ENCODE measurements around the gene LYRM1. TPM values are rescaled to one million over a fixed set of nuclear protein-coding genes. Genes with fewer than 3 reads are reported as not detected.

LYRM1 gene
- 10 to 100 TPM; 15.8 to 15.9 TPM for polyA plus RNA-seq

- H3K4me1 ChIP-seq (ENCODE audit: control insufficient read depth in 2 of 2, insufficient read depth in 2 of 2, low read length in 1 of 2), result peaks cover 0 to 4% of the 10 kb centered on the region in 2 donors
- WGBS, 2 donors, result 0 to 1% methylated on average over 60 to 62 of the region's 62 CpGs
- H3K4me3 ChIP-seq (ENCODE audit: low read depth in 1 of 2, low read length in 2 of 2), result peak within 1 kb of the TSS; percentile 55 to 88
- H3K36me3 ChIP-seq (ENCODE audit: control insufficient read depth in 2 of 2, insufficient read depth in 2 of 2, low read length in 1 of 2), result no peaks in the 10 kb centered on the region
- no peaks in the 10 kb centered on the region for H3K27me3 ChIP-seq (ENCODE audit: control insufficient read depth in 1 of 2, insufficient read depth in 2 of 2, low read length in 2 of 2)
- no peaks in the 10 kb centered on the region for H3K9me3 ChIP-seq (ENCODE audit: control insufficient read depth in 2 of 2, insufficient read depth in 1 of 2, low read depth in 1 of 2, low read length in 1 of 2)
- peak within 1 kb of the TSS; percentile 97 to 98 for H3K27ac ChIP-seq (ENCODE audit: low read depth in 2 of 2, low read length in 1 of 2)
These were observed at the start of gene LYRM1, which contains the start of gene DCUN1D3 for GRCh38 chr16:20900299-20901067. TSS of gene LYRM1 (plus strand) at chr16:20900771. CDS start at chr16:20915556, 14,785 bp downstream. TSS of gene DCUN1D3 (minus strand) at chr16:20900358. CDS start at chr16:20862538, 37,820 bp downstream.

- peak overlapping the region; percentile 82 to 84 for H3K27ac ChIP-seq (ENCODE audit: low read depth in 2 of 2, low read length in 1 of 2)
- WGBS, 2 donors, result 52 to 63% methylated on average over 3 of the region's 3 CpGs
These were observed 49.6 kb upstream of the LYRM1 start for GRCh38 chr16:20850981-20851380.

GRCh38 chr16:20851601-20852000 is 49.0 kb upstream of the LYRM1 start:
- Histone ChIP-seq H3K36me3 (ENCODE audit: control insufficient read depth in 2 of 2, insufficient read depth in 2 of 2, low read length in 1 of 2) (peaks cover 0 to 5% of the 10 kb centered on the region in 2 donors), H3K4me1 (ENCODE audit: control insufficient read depth in 2 of 2, insufficient read depth in 2 of 2, low read length in 1 of 2) (no peaks in the 10 kb centered on the region), H3K9me3 (ENCODE audit: control insufficient read depth in 2 of 2, insufficient read depth in 1 of 2, low read depth in 1 of 2, low read length in 1 of 2) (no peaks in the 10 kb centered on the region), H3K4me3 (ENCODE audit: low read depth in 1 of 2, low read length in 2 of 2) (no peak overlapping the region), H3K27me3 (ENCODE audit: control insufficient read depth in 1 of 2, insufficient read depth in 2 of 2, low read length in 2 of 2) (no peaks in the 10 kb centered on the region), H3K27ac (ENCODE audit: low read depth in 2 of 2, low read length in 1 of 2) (peak overlapping the region; percentile 45 to 55)
- WGBS, 2 donors, result 22 to 42% methylated on average over 2 of the region's 2 CpGs

More at GRCh38 chr16:20850981-20851380, 49.6 kb upstream of the LYRM1 start:
- no peak overlapping the region for H3K4me3 ChIP-seq (ENCODE audit: low read depth in 1 of 2, low read length in 2 of 2)
- H3K36me3 ChIP-seq (ENCODE audit: control insufficient read depth in 2 of 2, insufficient read depth in 2 of 2, low read length in 1 of 2), result peaks cover 0 to 3% of the 10 kb centered on the region in 2 donors
- H3K27me3 ChIP-seq (ENCODE audit: control insufficient read depth in 1 of 2, insufficient read depth in 2 of 2, low read length in 2 of 2), result no peaks in the 10 kb centered on the region
- no peaks in the 10 kb centered on the region for H3K4me1 ChIP-seq (ENCODE audit: control insufficient read depth in 2 of 2, insufficient read depth in 2 of 2, low read length in 1 of 2)
- no peaks in the 10 kb centered on the region for H3K9me3 ChIP-seq (ENCODE audit: control insufficient read depth in 2 of 2, insufficient read depth in 1 of 2, low read depth in 1 of 2, low read length in 1 of 2)

- Histone ChIP-seq H3K36me3 (ENCODE audit: control insufficient read depth in 2 of 2, insufficient read depth in 2 of 2, low read length in 1 of 2) (peaks cover 0 to 7% of the 10 kb centered on the region in 2 donors), H3K27me3 (ENCODE audit: control insufficient read depth in 1 of 2, insufficient read depth in 2 of 2, low read length in 2 of 2) (no peaks in the 10 kb centered on the region), H3K27ac (ENCODE audit: low read depth in 2 of 2, low read length in 1 of 2) (no peak overlapping the region), H3K9me3 (ENCODE audit: control insufficient read depth in 2 of 2, insufficient read depth in 1 of 2, low read depth in 1 of 2, low read length in 1 of 2) (no peaks in the 10 kb centered on the region), H3K4me3 (ENCODE audit: low read depth in 1 of 2, low read length in 2 of 2) (no peak overlapping the region), H3K4me1 (ENCODE audit: control insufficient read depth in 2 of 2, insufficient read depth in 2 of 2, low read length in 1 of 2) (no peaks in the 10 kb centered on the region)
- 84 to 88% methylated on average over 5 of the region's 5 CpGs for WGBS, 2 donors
These were observed 47.4 kb upstream of the LYRM1 start for GRCh38 chr16:20853143-20853542.

GRCh38 chr16:20853981-20854620 is 46.5 kb upstream of the LYRM1 start:
- Histone ChIP-seq H3K4me1 (ENCODE audit: control insufficient read depth in 2 of 2, insufficient read depth in 2 of 2, low read length in 1 of 2) (no peaks in the 10 kb centered on the region), H3K4me3 (ENCODE audit: low read depth in 1 of 2, low read length in 2 of 2) (no peak overlapping the region), H3K9me3 (ENCODE audit: control insufficient read depth in 2 of 2, insufficient read depth in 1 of 2, low read depth in 1 of 2, low read length in 1 of 2) (no peaks in the 10 kb centered on the region), H3K27ac (ENCODE audit: low read depth in 2 of 2, low read length in 1 of 2) (no peak overlapping the region), H3K27me3 (ENCODE audit: control insufficient read depth in 1 of 2, insufficient read depth in 2 of 2, low read length in 2 of 2) (no peaks in the 10 kb centered on the region), H3K36me3 (ENCODE audit: control insufficient read depth in 2 of 2, insufficient read depth in 2 of 2, low read length in 1 of 2) (peaks cover 0 to 7% of the 10 kb centered on the region in 2 donors)
- 86 to 87% methylated on average over 3 of the region's 3 CpGs for WGBS, 2 donors

- 94 to 98% methylated on average over 2 of the region's 2 CpGs for WGBS, 2 donors
- H3K4me3 ChIP-seq (ENCODE audit: low read depth in 1 of 2, low read length in 2 of 2), result no peak overlapping the region
- H3K27ac ChIP-seq (ENCODE audit: low read depth in 2 of 2, low read length in 1 of 2), result no peak overlapping the region
- H3K4me1 ChIP-seq (ENCODE audit: control insufficient read depth in 2 of 2, insufficient read depth in 2 of 2, low read length in 1 of 2), result no peaks in the 10 kb centered on the region
- H3K36me3 ChIP-seq (ENCODE audit: control insufficient read depth in 2 of 2, insufficient read depth in 2 of 2, low read length in 1 of 2), result peaks cover 4 to 7% of the 10 kb centered on the region in 2 donors
- no peaks in the 10 kb centered on the region for H3K9me3 ChIP-seq (ENCODE audit: control insufficient read depth in 2 of 2, insufficient read depth in 1 of 2, low read depth in 1 of 2, low read length in 1 of 2)
- H3K27me3 ChIP-seq (ENCODE audit: control insufficient read depth in 1 of 2, insufficient read depth in 2 of 2, low read length in 2 of 2), result no peaks in the 10 kb centered on the region
These were observed 45.6 kb upstream of the LYRM1 start for GRCh38 chr16:20854963-20855362.

- Histone ChIP-seq H3K36me3 (ENCODE audit: control insufficient read depth in 2 of 2, insufficient read depth in 2 of 2, low read length in 1 of 2) (peaks cover 7 to 13% of the 10 kb centered on the region in 2 donors), H3K9me3 (ENCODE audit: control insufficient read depth in 2 of 2, insufficient read depth in 1 of 2, low read depth in 1 of 2, low read length in 1 of 2) (no peaks in the 10 kb centered on the region), H3K4me1 (ENCODE audit: control insufficient read depth in 2 of 2, insufficient read depth in 2 of 2, low read length in 1 of 2) (no peaks in the 10 kb centered on the region), H3K27me3 (ENCODE audit: control insufficient read depth in 1 of 2, insufficient read depth in 2 of 2, low read length in 2 of 2) (no peaks in the 10 kb centered on the region), H3K27ac (ENCODE audit: low read depth in 2 of 2, low read length in 1 of 2) (no peak overlapping the region), H3K4me3 (ENCODE audit: low read depth in 1 of 2, low read length in 2 of 2) (no peak overlapping the region)
- 88 to 90% methylated on average over 2 of the region's 2 CpGs for WGBS, 2 donors
These were observed 43.3 kb upstream of the LYRM1 start for GRCh38 chr16:20857281-20857680.

GRCh38 chr16:20859229-20859628 is 41.3 kb upstream of the LYRM1 start:
- H3K4me3 ChIP-seq (ENCODE audit: low read depth in 1 of 2, low read length in 2 of 2), result no peak overlapping the region
- H3K4me1 ChIP-seq (ENCODE audit: control insufficient read depth in 2 of 2, insufficient read depth in 2 of 2, low read length in 1 of 2), result peaks cover 0 to 2% of the 10 kb centered on the region in 2 donors
- H3K36me3 ChIP-seq (ENCODE audit: control insufficient read depth in 2 of 2, insufficient read depth in 2 of 2, low read length in 1 of 2), result peaks cover 7 to 16% of the 10 kb centered on the region in 2 donors
- H3K27me3 ChIP-seq (ENCODE audit: control insufficient read depth in 1 of 2, insufficient read depth in 2 of 2, low read length in 2 of 2), result no peaks in the 10 kb centered on the region
- no peak overlapping the region for H3K27ac ChIP-seq (ENCODE audit: low read depth in 2 of 2, low read length in 1 of 2)
- no peaks in the 10 kb centered on the region for H3K9me3 ChIP-seq (ENCODE audit: control insufficient read depth in 2 of 2, insufficient read depth in 1 of 2, low read depth in 1 of 2, low read length in 1 of 2)
- WGBS, 2 donors, result 88 to 92% methylated on average over 3 of the region's 3 CpGs

- Histone ChIP-seq H3K27me3 (ENCODE audit: control insufficient read depth in 1 of 2, insufficient read depth in 2 of 2, low read length in 2 of 2) (no peaks in the 10 kb centered on the region), H3K4me1 (ENCODE audit: control insufficient read depth in 2 of 2, insufficient read depth in 2 of 2, low read length in 1 of 2) (peaks cover 0 to 2% of the 10 kb centered on the region in 2 donors), H3K36me3 (ENCODE audit: control insufficient read depth in 2 of 2, insufficient read depth in 2 of 2, low read length in 1 of 2) (peaks cover 7 to 16% of the 10 kb centered on the region in 2 donors), H3K4me3 (ENCODE audit: low read depth in 1 of 2, low read length in 2 of 2) (no peak overlapping the region), H3K27ac (ENCODE audit: low read depth in 2 of 2, low read length in 1 of 2) (no peak overlapping the region), H3K9me3 (ENCODE audit: control insufficient read depth in 2 of 2, insufficient read depth in 1 of 2, low read depth in 1 of 2, low read length in 1 of 2) (no peaks in the 10 kb centered on the region)
- 56 to 67% methylated on average over 4 of the region's 4 CpGs for WGBS, 2 donors
These were observed 40.9 kb upstream of the LYRM1 start for GRCh38 chr16:20859699-20860098.

Data from esophagus (tissue), 2 donors.